GM15510 (cell line): ENCODE measurements around the gene SCAMP4.

Experiments used
- POLR2A ChIP-seq: IDR thresholded peaks from 3 replicates; pipeline ENCODE4 v1.6.1; 2011; ENCODE audit warnings: borderline replicate concordance; ENCODE audit not compliant: insufficient read length; ENCODE audit errors: extremely low read depth

SCAMP4 gene

DNA sequence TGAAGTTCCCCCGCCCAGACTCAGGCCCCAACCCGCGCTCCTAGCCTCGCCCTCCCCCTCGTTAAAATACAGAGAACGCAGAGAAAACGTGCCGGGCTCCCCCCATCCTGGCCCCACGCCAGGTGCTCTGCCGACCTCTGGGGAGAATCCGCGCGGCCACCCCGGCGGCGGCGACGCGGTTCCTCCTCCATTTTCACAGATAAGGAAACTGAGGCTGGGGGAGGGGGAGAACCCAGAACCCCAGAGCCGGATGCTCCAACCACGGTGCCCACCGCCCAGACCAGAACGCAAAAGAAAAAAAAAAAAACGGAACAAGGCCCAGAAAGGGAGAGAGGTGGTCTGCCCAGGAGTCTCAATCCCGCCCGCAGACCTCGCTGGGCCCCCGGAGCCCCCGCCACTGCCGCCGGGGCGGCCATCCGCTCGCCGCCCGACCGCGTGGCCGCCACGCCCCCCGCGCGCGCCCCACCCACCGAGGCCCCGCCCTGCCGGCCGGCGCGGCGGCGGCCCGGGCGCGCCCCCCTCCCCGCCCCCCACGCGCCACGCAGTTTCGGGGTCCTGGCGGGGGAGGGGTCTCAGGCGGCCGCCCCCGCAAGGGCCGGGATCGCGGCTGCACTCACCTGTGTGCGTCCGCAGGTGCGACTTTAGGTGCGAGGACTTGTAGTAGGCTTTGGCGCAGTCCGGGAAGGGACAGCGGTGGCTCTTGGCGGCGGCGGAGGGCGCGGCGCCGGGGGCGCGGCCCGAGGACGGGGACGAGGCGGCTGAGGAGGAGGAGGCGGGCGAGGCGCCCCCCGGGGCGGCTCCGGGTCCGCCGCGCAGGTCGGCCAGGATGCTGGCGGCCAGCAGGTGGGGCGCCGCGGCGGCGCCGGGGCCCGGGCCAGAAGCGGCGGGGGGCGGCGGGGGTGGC lies 42.5 kb upstream of the SCAMP4 start:
- peak; percentile 17 for TF ChIP-seq POLR2A

DNA sequence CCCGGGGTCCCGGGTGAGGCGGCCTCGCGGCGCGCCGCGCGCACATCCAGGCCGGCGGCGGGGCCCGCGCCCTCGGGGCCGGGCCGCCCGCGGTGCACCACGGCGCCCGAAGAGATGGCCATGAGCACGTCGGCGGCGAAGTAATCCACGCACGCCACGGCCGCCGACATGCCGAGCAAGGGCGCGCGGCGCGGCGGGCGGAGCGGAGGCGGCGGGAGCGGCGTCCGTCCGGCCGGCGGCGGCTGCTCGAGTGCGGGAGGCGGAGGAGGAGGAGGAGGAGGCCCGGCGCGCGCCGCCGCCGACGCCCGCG lies 41.9 kb upstream of the SCAMP4 start, which contains the start of gene KLF16:
Gene KLF16, minus strand, starts transcription at position 252 of the 310 bp plus-strand sequence. Its CDS starts 82 bp downstream, at position 170.
- peak; percentile 78 for TF ChIP-seq POLR2A

DNA sequence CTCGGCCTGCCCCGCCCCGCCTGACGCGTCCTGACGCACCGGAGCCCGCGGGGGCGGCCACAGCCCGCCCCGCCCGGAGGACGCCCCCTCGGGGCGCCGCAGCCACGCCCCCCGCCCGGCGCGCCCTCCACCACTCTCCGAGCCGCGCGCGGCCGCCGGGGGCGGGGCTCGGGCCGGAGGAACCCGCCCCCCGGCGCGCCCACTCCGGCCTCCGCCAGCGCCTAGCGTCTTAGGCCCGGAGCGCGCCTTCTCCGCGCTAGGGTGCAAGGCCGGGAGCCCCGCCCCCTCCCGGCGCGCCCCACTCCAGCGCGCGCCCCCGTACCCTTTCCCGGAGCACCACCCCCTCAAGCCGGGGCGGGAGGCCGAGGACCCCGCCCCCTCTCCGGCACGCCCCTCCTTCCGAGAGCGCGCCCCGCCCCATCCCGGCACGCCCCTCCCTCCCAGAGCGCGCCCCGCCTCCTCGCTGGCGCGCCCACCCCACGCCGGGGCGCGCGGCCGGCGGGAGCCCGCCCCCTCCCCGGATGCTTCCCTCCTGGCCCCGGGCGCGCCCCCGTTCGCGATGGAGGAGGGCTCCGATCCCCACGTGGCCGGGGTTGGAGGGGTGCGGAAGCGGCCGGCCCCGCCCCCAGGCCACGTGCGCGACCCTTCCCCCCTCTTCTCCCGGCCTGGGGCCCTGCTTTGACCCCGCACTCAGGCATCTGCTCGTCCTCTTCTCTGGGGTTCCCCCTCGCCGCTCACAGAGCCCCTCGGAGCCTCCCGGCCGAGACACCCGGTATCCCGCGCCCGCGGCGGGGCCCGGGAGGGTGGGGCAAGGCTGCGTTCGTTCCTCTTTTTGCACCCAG lies 41.3 kb upstream of the SCAMP4 start:
- peak; percentile 18 for TF ChIP-seq POLR2A

DNA sequence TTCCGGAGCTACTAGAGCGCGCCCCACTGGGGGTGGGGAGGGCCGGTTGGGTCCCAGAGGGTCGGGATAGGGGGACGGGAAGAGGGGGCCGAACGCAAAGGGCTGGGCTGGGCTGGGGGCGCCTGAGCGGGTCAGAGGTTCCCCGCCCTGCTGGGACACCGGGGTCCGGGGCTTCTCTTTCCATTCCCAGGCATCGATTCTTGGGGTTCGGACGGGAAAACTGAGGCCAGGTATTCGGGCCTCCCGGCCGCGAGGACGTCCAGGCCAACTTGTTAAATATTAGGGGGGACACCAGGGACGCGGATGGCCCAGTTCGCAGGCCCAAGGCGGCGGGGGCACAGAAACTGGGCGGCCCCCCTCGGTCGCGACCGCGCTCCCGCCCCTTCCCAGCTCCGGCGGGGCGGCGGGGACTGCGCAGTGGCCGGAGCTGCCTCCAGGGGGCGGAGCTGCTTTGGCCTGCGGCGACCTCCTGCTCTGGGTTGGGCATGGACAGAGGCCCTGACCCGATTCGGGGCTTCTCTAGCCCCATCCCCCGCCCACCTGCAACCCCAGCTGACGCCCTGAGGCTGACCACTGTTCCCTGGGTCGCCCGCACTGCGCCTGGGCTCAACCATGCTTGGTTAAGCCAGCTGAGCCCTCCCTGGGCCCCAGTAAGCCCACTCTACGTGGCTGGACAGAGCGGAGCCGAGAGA lies 40.6 kb upstream of the SCAMP4 start:
- TF ChIP-seq POLR2A: peak; percentile 38

DNA sequence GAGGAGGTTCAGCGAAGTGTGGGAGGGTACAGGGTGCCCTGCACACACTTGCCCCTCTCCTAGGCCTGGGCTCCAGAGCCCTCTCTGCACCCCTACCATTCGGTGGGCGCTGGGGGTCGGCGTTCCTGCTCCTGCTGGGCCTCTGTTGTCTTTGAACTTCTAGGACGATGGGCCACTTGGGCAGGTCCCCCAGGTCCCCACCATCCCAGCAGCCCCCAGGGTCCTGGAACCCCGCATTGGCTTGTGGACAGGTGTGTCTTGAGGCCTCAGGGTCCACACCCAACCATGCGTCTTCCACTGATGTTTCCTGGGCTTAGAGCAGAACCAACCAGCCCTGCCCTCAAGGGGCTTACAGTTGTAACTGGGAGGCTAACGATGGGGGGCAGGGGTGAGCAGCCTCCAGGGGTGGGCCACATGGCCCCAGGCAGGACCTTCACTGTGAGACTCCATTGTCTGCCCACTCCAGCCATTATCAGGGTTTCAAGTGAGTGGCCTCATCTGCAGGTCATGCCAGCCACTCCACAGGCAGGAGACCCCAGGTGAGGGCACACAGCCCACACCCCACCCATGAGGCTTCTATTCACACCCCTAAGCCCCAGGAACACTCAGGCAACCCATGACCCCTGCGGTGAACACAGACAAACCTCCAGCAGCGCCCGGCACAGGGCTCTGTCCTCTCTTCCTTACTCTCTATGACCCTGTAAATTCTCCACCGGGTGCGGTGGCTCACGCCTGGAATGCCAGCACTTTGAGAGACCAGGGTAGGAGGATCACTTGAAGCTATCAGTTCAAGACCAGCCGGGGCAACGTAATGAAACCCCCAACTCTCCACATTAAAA lies 39.8 kb upstream of the SCAMP4 start:
- no peak for TF ChIP-seq POLR2A

DNA sequence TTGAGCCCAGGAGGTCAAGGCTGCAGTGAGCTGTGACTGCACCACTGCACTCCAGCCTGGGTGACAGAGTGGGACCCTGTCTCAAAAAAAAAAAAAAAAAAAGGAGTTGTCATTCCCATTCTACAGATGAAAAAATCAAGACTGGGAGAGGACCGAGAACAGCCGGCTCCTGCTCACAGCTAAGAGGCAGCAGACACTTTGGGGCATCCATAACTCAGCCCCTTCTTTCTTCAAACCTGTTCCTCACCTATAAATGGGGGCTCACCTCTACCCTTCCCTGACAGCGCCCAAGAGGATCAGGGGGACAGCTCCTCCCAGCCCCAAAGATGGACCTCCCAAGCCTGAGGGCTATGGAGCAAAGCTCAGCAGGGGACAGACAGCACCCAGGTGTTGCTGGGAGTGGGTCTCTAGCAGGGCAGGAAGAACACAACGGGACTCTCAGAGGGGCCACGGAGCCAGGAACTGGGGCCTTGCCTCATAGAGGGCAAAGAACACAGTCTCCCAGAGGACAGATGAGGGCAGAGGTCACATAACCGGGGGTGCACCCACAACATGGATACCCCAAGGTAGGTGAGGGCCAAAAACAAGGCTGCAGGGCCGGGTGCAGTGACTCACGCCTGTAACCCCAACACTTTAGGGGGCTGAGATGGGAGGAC lies 38.4 kb upstream of the SCAMP4 start:
- no peak for TF ChIP-seq POLR2A

DNA sequence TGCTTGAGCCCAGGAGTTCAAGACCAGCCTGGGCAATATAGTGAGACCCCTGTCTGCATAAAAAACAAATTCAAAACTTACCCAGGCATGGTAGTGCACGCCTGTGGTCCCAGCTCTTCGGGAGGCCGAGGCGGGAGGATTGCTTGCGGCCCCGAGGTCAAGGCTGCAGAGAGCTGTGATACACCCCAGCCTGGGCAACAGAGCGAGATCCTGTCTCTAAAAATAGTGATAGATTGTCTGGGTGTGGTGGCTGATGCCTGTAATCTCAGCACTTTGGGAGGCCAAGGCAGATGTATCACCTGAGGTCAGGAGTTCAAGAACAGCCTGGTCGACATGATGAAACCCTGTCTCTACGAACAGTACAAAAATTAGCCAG lies 37.9 kb upstream of the SCAMP4 start:
- TF ChIP-seq POLR2A: no peak

DNA sequence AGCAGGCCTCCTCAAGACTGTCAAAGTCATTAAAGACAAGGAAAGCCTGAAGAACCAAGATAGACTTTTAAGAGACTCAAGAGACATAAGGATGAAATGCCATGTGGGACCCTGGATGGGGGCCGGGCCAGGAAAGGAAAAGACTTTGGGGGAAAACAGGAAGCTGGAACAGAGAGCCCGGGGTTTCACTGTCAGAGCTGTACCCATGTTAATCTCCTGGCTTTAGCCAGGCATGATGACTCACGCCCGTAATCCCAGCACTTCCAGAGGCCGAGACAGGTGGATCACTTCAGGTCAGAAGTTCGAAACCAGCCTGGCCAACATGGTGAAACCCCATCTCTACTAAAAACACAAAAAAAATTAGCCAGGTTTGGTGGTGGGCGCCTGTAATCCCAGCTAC lies 36.2 kb upstream of the SCAMP4 start:
- TF ChIP-seq POLR2A: no peak

DNA sequence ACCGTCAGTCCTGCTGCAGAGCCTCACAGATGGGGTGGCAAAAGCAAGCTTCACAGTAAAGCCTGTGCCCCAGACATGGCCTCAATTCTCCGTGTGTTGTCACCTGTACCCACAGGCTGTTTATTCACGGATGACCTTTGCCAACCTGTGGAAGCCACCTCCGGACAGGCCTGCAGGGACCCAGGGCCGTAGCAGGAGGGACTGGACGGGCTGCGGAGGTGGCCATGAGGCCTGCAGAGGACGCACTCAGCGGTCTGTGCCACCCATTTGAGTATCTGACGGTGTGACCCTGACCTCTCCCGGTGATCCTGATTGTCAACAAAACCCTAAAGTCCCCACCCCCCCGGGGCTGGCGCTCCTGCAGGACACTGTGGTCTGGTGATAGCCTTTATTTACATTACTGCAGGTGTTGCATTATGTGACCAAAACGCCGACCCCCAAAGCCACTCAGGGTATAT lies 34.0 kb upstream of the SCAMP4 start:
- no peak for TF ChIP-seq POLR2A

DNA sequence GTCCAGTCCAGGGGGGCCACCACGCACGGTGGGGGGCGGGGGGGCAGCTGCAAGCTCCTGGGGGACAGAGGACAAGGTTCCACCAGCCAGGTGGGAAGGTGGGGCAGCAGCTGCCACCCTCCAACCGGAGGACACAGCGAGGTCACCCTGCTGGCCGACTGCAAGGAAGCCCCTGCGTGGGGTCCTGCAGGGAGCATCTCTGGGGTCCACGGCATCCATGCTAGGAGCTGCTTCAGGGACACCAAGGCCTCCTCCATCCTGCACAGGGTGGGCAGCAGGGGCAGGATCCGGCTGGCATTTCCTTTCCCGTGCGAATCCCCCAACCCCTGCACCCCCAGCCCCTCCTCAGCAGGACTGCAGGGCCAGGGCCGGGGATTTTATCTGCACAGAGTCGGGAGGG lies 33.6 kb upstream of the SCAMP4 start:
- no peak for TF ChIP-seq POLR2A

DNA sequence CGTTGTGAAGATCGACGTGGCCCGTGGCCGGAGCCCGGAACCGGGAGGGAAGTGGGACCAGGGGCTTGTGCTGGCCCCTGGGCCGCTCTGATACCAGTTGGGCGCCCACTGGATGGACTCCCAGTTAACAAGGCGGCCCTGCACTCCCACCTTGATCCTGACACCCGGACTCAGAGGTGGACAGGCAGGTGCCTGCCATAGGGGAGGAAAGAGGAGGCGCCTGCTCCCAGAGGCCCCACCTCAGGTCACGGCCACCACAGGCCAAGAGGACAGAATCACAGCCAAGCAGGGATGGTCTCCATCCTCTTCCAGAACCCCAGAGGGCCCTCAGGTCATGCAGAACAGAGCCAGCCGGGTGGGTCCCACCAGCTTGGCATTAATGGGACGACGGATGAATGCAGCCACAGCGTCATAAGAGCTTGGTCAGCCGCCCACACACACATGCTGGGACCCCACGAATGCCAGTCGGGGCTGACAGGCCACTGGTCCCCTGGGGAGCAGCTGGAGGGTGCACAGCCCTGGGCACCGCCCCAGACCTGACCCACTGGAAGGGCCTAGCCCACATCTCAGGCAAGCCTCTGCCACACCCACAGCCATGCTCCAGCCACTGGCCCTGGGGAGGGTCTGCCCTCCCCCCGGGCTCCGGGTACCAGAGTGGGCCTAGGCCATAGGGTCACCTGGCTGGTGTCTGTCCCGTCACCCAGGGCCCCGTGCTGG lies 32.2 kb upstream of the SCAMP4 start:
- TF ChIP-seq POLR2A: no peak

DNA sequence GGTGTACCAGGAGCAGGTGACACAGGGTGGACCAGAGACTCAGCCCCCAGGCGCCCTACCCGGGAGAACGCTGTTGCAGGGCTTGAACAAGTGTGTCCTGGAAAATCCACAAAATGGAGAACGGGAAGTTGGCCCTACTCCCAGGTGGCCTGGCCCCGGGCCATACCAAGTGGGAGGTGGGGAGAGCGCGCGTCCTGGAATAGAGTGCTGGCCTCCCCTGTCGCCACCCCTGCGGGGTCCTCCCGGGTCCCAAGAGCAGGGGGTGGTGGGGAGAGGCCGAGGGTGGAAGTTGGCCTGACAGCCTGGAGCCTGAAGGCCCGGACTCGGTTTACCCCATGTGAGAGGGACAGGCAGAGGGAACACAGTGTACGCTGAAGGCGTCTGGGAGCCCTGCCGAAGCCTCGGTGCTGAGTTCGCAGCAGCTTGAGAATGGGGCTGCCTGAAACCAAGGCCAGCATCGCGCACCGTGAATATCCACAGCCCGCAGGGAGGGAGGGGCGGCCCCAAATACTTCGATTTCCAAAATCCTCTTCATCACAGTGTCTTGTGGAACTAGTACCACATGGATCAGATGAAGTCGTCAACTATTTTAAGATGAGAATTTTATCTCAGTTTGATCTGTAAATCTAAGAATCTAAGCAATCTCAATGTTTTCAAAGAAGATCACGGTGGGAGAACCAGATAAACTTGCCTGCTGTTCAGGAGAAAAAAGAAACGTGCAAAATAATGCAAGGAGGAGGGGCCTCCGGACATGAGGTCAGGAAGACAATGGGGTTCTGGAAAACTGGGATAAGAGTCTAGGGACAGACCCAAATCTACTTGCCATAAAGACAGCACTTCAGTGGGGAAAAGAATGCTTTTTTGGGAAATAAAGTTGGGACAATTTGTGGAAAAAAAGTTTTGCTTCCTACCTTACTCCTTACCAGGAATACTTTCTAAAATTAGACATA lies 31.4 kb upstream of the SCAMP4 start:
- no peak for TF ChIP-seq POLR2A
